Neural cell (in vitro differentiated cells): Measurements from ENCODE around the gene COL28A1. TPM values are rescaled to one million over a fixed set of nuclear protein-coding genes. Genes with fewer than 3 reads are reported as not detected.

Source experiments
- H2AFZ ChIP-seq: fragments of 200-600, 300-800 bp; sonication (generic), shearing (Covaris generic); 2 replicates; pipeline ENCODE4 v1.6.0; 2014; ENCODE audit warnings: low read depth, mild to moderate bottlenecking, antibody characterized with exemption, low read length, moderate library complexity
- H3F3A ChIP-seq: fragments of 200-600 bp; shearing (Covaris generic); 2 replicates; pipeline ENCODE4 v1.6.1; 2016; ENCODE audit warnings: mild to moderate bottlenecking, moderate library complexity, mixed read lengths, antibody characterized with exemption, low read length; ENCODE audit not compliant: insufficient read depth, poor library complexity, severe bottlenecking
- H3K27ac ChIP-seq: fragments of 200-600, 300-800 bp; sonication (generic), shearing (Covaris generic); 2 replicates; pipeline ENCODE4 v1.5.1; 2014; ENCODE audit warnings: mild to moderate bottlenecking, low read length, moderate library complexity
- H3K27me3 ChIP-seq: fragments of 300-800, 200-600 bp; sonication (generic), shearing (Covaris generic); 2 replicates; pipeline ENCODE4 v1.6.0; 2014; ENCODE audit warnings: mild to moderate bottlenecking, low read depth, low read length, moderate library complexity; ENCODE audit not compliant: insufficient read depth
- H3K36me3 ChIP-seq: fragments of 300-800, 200-600 bp; sonication (generic), shearing (Covaris generic); 2 replicates; pipeline ENCODE4 v1.5.1; 2014; ENCODE audit warnings: mild to moderate bottlenecking, antibody characterized with exemption, low read length, moderate library complexity; ENCODE audit not compliant: insufficient read depth
- H3K4me2 ChIP-seq: fragments of 300-800, 200-600 bp; sonication (generic), shearing (Covaris generic); 2 replicates; pipeline ENCODE4 v1.6.0; 2014; ENCODE audit warnings: mild to moderate bottlenecking, low read length
- H3K4me3 ChIP-seq: fragments of 300-800, 200-600 bp; sonication (generic), shearing (Covaris generic); 2 replicates; pipeline ENCODE4 v1.5.1; 2014; ENCODE audit warnings: mild to moderate bottlenecking, low read length, moderate library complexity
- H3K79me2 ChIP-seq: fragments of 200-600 bp; shearing (Covaris generic); replicated peaks from 2 replicates; pipeline ENCODE4 v1.6.0; 2014; ENCODE audit warnings: mild to moderate bottlenecking, low read length, moderate library complexity; ENCODE audit not compliant: insufficient read depth
- H3K9ac ChIP-seq: fragments of 300-800, 200-600 bp; sonication (generic), shearing (Covaris generic); 2 replicates; pipeline ENCODE4 v1.6.1; 2016; ENCODE audit warnings: mild to moderate bottlenecking, low read length, mixed read lengths
- H3K9me2 ChIP-seq: fragments of 200-600 bp; shearing (Covaris generic); 2 replicates; pipeline ENCODE4 v1.6.1; 2016; ENCODE audit warnings: mild to moderate bottlenecking, low read length, mixed read lengths; ENCODE audit not compliant: insufficient read depth
- H3K9me3 ChIP-seq: fragments of 200-600, 300-800 bp; sonication (generic), shearing (Covaris generic); 2 replicates; pipeline ENCODE4 v1.6.1; 2016; ENCODE audit warnings: mild to moderate bottlenecking, mixed run types, low read length, moderate library complexity, mixed read lengths
- H4K20me1 ChIP-seq: fragments of 200-600 bp; shearing (Covaris generic); 2 replicates; pipeline ENCODE4 v1.6.1; 2016; ENCODE audit warnings: mild to moderate bottlenecking, mixed run types; ENCODE audit not compliant: insufficient read depth
- EP300 ChIP-seq: fragments of 450-650 bp; conservative IDR thresholded peaks from 2 replicates; pipeline ENCODE4 v1.6.1; 2014; ENCODE audit warnings: antibody characterized with exemption, mild to moderate bottlenecking, moderate library complexity; ENCODE audit not compliant: poor library complexity, severe bottlenecking
- EZH2 ChIP-seq: fragments of 200-600, 300-800 bp; shearing (Covaris generic), sonication (generic); IDR thresholded peaks from 2 replicates; pipeline ENCODE4 v1.6.1; 2014; ENCODE audit warnings: antibody characterized with exemption, low read length, borderline replicate concordance, mild to moderate bottlenecking; ENCODE audit not compliant: insufficient read depth, poor library complexity, severe bottlenecking
- MXI1 ChIP-seq: fragments of 450-650 bp; conservative IDR thresholded peaks from 2 replicates; pipeline ENCODE4 v1.6.1; 2014; ENCODE audit warnings: antibody characterized with exemption, mild to moderate bottlenecking; ENCODE audit not compliant: poor library complexity, severe bottlenecking
- POLR2AphosphoS5 ChIP-seq: IDR thresholded peaks from 2 replicates; pipeline ENCODE4 v1.6.1; 2012
- RAD21 ChIP-seq: fragments of 450-650 bp; conservative IDR thresholded peaks from 2 replicates; pipeline ENCODE4 v1.6.1; 2014; ENCODE audit warnings: antibody characterized with exemption, mild to moderate bottlenecking, moderate library complexity
- SMC3 ChIP-seq: fragments of 450-650 bp; conservative IDR thresholded peaks from 2 replicates; pipeline ENCODE4 v1.6.1; 2014; ENCODE audit warnings: antibody characterized with exemption, mild to moderate bottlenecking, moderate library complexity; ENCODE audit not compliant: poor library complexity
- TAF1 ChIP-seq: IDR thresholded peaks from 2 replicates; pipeline ENCODE4 v1.6.1; 2012; ENCODE audit warnings: low read depth
- polyA plus RNA-seq: library from polyadenylated mRNA; depleted of rRNA; stranded (reverse); fragments of >200 nt; gene quantifications from 2 replicates; pipeline ENCODE4 v1.2.3, GENCODE V29; 2014
- TF ChIP-seq, protein P1 (sequence below): fragments of 450-650 bp; IDR thresholded peaks from 2 replicates; pipeline ENCODE4 v1.5.1; 2014; ENCODE audit warnings: antibody characterized with exemption, mild to moderate bottlenecking, moderate library complexity; ENCODE audit not compliant: poor library complexity, severe bottlenecking
- TF ChIP-seq, protein P2 (sequence below): IDR thresholded peaks from 2 replicates; pipeline ENCODE4 v1.6.1; 2012; ENCODE audit warnings: borderline replicate concordance

Gene COL28A1
- polyA plus RNA-seq, 1 donor from 2014 or later, result 1.0 TPM

DNA sequence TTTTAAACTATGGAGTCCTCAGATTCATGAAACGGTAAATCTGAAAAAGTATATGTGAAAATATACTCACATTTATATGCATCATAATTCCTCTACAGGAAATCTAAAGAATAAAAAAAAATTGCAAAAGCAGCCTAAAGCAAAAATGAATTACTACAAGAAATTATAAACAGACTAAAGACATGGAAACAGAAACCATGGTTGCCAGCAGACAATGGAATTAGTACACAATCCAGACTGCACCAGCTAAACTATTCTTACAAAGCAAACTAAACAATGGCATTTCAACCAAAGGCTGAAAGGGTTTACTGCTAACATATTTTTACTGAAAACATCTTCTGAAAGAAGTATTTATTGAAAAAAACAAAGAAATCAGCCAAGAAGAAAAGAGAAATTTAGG lies 51.6 kb downstream of the COL28A1 start:
- Histone ChIP-seq H3K79me2 (no peaks in the 10 kb centered on the region), H2AFZ (no peak overlapping the region), H3K4me3 (no peak overlapping the region), H3K9ac (no peak overlapping the region), H3K4me2 (no peak overlapping the region), H3K27me3 (no peaks in the 10 kb centered on the region), H3F3A (no peaks in the 10 kb centered on the region), H3K9me3 (no peaks in the 10 kb centered on the region), H3K27ac (no peak overlapping the region), H3K36me3 (no peaks in the 10 kb centered on the region), H3K9me2 (no peaks in the 10 kb centered on the region), H4K20me1 (no peaks in the 10 kb centered on the region)
- TF ChIP-seq, protein P1, sequence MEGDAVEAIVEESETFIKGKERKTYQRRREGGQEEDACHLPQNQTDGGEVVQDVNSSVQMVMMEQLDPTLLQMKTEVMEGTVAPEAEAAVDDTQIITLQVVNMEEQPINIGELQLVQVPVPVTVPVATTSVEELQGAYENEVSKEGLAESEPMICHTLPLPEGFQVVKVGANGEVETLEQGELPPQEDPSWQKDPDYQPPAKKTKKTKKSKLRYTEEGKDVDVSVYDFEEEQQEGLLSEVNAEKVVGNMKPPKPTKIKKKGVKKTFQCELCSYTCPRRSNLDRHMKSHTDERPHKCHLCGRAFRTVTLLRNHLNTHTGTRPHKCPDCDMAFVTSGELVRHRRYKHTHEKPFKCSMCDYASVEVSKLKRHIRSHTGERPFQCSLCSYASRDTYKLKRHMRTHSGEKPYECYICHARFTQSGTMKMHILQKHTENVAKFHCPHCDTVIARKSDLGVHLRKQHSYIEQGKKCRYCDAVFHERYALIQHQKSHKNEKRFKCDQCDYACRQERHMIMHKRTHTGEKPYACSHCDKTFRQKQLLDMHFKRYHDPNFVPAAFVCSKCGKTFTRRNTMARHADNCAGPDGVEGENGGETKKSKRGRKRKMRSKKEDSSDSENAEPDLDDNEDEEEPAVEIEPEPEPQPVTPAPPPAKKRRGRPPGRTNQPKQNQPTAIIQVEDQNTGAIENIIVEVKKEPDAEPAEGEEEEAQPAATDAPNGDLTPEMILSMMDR, result no peak
- no peak for TF ChIP-seq SMC3
- no peak for TF ChIP-seq EZH2
- TF ChIP-seq TAF1, result no peak
- TF ChIP-seq RAD21, result no peak
- TF ChIP-seq, protein P2, sequence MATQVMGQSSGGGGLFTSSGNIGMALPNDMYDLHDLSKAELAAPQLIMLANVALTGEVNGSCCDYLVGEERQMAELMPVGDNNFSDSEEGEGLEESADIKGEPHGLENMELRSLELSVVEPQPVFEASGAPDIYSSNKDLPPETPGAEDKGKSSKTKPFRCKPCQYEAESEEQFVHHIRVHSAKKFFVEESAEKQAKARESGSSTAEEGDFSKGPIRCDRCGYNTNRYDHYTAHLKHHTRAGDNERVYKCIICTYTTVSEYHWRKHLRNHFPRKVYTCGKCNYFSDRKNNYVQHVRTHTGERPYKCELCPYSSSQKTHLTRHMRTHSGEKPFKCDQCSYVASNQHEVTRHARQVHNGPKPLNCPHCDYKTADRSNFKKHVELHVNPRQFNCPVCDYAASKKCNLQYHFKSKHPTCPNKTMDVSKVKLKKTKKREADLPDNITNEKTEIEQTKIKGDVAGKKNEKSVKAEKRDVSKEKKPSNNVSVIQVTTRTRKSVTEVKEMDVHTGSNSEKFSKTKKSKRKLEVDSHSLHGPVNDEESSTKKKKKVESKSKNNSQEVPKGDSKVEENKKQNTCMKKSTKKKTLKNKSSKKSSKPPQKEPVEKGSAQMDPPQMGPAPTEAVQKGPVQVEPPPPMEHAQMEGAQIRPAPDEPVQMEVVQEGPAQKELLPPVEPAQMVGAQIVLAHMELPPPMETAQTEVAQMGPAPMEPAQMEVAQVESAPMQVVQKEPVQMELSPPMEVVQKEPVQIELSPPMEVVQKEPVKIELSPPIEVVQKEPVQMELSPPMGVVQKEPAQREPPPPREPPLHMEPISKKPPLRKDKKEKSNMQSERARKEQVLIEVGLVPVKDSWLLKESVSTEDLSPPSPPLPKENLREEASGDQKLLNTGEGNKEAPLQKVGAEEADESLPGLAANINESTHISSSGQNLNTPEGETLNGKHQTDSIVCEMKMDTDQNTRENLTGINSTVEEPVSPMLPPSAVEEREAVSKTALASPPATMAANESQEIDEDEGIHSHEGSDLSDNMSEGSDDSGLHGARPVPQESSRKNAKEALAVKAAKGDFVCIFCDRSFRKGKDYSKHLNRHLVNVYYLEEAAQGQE, result no peak
- TF ChIP-seq EP300, result no peak
- TF ChIP-seq MXI1, result no peak
- TF ChIP-seq POLR2AphosphoS5, result no peak

DNA sequence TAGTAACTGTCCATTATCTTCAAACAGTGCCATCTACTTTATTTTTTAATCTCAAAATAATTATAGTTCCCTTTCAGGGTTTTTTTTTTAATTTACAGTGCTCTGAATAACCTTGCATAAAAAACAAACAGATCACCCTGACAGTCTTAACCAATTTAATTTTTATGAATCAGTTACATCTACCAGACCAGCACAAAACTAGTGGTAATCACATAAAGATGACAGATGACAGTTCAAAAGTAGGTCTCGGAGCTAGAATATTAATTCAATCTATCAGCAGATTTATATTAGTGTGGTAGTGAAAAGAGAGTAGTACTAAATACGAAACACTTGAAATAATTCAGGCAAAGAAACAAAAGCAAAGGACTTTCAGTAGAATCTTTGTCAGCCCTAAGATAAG lies 53.9 kb downstream of the COL28A1 start:
- no peaks in the 10 kb centered on the region for H3K27me3 ChIP-seq
- no peak overlapping the region for H2AFZ ChIP-seq
- no peaks in the 10 kb centered on the region for H3K36me3 ChIP-seq
- no peak overlapping the region for H3K9ac ChIP-seq
- H3K9me3 ChIP-seq, result no peaks in the 10 kb centered on the region
- H3K4me3 ChIP-seq, result no peak overlapping the region
- H4K20me1 ChIP-seq, result no peaks in the 10 kb centered on the region
- H3K79me2 ChIP-seq, result no peaks in the 10 kb centered on the region
- no peaks in the 10 kb centered on the region for H3F3A ChIP-seq
- no peaks in the 10 kb centered on the region for H3K9me2 ChIP-seq
- TF ChIP-seq TAF1, result no peak
- TF ChIP-seq MXI1, result no peak
- no peak for TF ChIP-seq POLR2AphosphoS5
- no peak for TF ChIP-seq RAD21
- TF ChIP-seq EZH2, result no peak
- TF ChIP-seq, protein P2, result no peak
- TF ChIP-seq, protein P1, result no peak
- TF ChIP-seq EP300, result no peak
- no peak for TF ChIP-seq SMC3
- H3K4me2 ChIP-seq, result no peak overlapping the region
- no peak overlapping the region for H3K27ac ChIP-seq
